HepG2 (cell line): ENCODE measurements around the gene B3GALT6. TPM values are rescaled to one million over a fixed set of nuclear protein-coding genes. Genes with fewer than 3 reads are reported as not detected.
A peak's percentile ranks its signal among the peaks of the same experiment; 100 is the strongest.

Experiments used
- AGO2 ChIP-seq: fragments of 200-400 bp; formaldehyde crosslinking; optimal IDR thresholded peaks from 2 replicates; pipeline ENCODE3; 2017; ENCODE audit warnings: mild to moderate bottlenecking, low read depth, low read length, moderate library complexity
- ATF7 ChIP-seq, 2 experiments: fragments of 450-650 bp in 1 of 2; sonication (generic) in 1 of 2; formaldehyde crosslinking in 1 of 2; IDR thresholded peaks; 2 replicates each; pipeline versions ENCODE4 v1.4.0 to v1.6.1; 2016 to 2020; ENCODE audit warnings: antibody characterized with exemption in 1 of 2, mild to moderate bottlenecking in 1 of 2, missing genetic modification reagents in 1 of 2
- DPF2 ChIP-seq: sonication (generic); formaldehyde crosslinking; IDR thresholded peaks from 2 replicates; pipeline ENCODE4 v1.4.0; 2020; ENCODE audit warnings: mild to moderate bottlenecking, low read depth, missing genetic modification reagents, borderline replicate concordance
- HNF4G ChIP-seq, 2 experiments: sonication (generic) in 1 of 2; formaldehyde crosslinking in 1 of 2; IDR thresholded peaks; 2 replicates each; pipeline versions ENCODE4 v1.4.0 to v1.6.1; 2011 to 2020; ENCODE audit warnings: borderline replicate concordance in 2 of 2, low read depth in 2 of 2, mild to moderate bottlenecking in 2 of 2, low read length in 1 of 2, missing genetic modification reagents in 1 of 2, moderate library complexity in 1 of 2
- MTA3 ChIP-seq: sonication (generic); formaldehyde crosslinking; IDR thresholded peaks from 2 replicates; pipeline ENCODE4 v1.4.0; 2020; ENCODE audit warnings: missing genetic modification reagents
- RAD21 ChIP-seq: fragments of 450-650 bp; formaldehyde crosslinking; IDR thresholded peaks from 2 replicates; pipeline ENCODE4 v1.5.0; 2020; ENCODE audit warnings: mild to moderate bottlenecking
- RBAK ChIP-seq: sonication (generic); formaldehyde crosslinking; IDR thresholded peaks from 2 replicates; pipeline ENCODE4 v1.5.1; 2020; ENCODE audit warnings: mild to moderate bottlenecking, missing genetic modification reagents
- SRSF1 ChIP-seq: fragments of 200-400 bp; formaldehyde crosslinking; optimal IDR thresholded peaks from 2 replicates; pipeline ENCODE3; 2017; ENCODE audit warnings: mild to moderate bottlenecking, low read depth, low read length, moderate library complexity
- ZBTB38 ChIP-seq: sonication (generic); formaldehyde crosslinking; IDR thresholded peaks from 2 replicates; pipeline ENCODE4 v1.5.1; 2020; ENCODE audit warnings: mild to moderate bottlenecking, missing genetic modification reagents
- ZNF256 ChIP-seq: sonication (generic); formaldehyde crosslinking; conservative IDR thresholded peaks from 2 replicates; pipeline ENCODE4 v1.4.0; 2020; ENCODE audit warnings: missing genetic modification reagents
- ZNF331 ChIP-seq: sonication (generic); formaldehyde crosslinking; IDR thresholded peaks from 2 replicates; pipeline ENCODE4 v1.4.0; 2020; ENCODE audit warnings: missing genetic modification reagents
- ZNF761 ChIP-seq: sonication (generic); formaldehyde crosslinking; conservative IDR thresholded peaks from 2 replicates; pipeline ENCODE4 v1.4.0; 2020; ENCODE audit warnings: mild to moderate bottlenecking, missing genetic modification reagents
- polyA plus RNA-seq, 8 experiments: library from polyadenylated mRNA; depleted of rRNA in 3 of 8; stranded (reverse) in 7 of 8; unstranded in 1 of 8; fragments of >200 nt; fragmentation: Illumina TruSeq in 4 of 8; extraction: Trizol in 4 of 8; gene quantifications; 2 replicates each; pipeline versions ENCODE4 v1.2.1 to v1.2.3, GENCODE V29; 2011 to 2016; ENCODE audit warnings: low read depth in 4 of 8, missing spikeins in 1 of 8, mixed read lengths in 1 of 8; ENCODE audit not compliant: insufficient read depth in 1 of 8
- total RNA-seq, 5 experiments: library from RNA; depleted of rRNA; stranded (reverse); fragments of >200 nt; fragmentation: Illumina TruSeq; extraction: Trizol; gene quantifications; 2 replicates each; pipeline ENCODE4 v1.2.3, GENCODE V29; 2016; ENCODE audit warnings: low read depth in 1 of 5
- TF ChIP-seq, protein P1 (sequence below): IDR thresholded peaks from 2 replicates; pipeline ENCODE4 v1.4.0; 2020; ENCODE audit warnings: mild to moderate bottlenecking, missing genetic modification reagents
- TF ChIP-seq, protein P2 (sequence below): sonication (generic); formaldehyde crosslinking; conservative IDR thresholded peaks from 2 replicates; pipeline ENCODE4 v1.8.0; 2022; ENCODE audit warnings: missing genetic modification reagents
- TF ChIP-seq, protein P3 (sequence below): sonication (generic); formaldehyde crosslinking; IDR thresholded peaks from 2 replicates; pipeline ENCODE4 v1.5.1; 2020; ENCODE audit warnings: mild to moderate bottlenecking, missing genetic modification reagents, moderate library complexity
- TF ChIP-seq, protein P4 (sequence below): sonication (generic); formaldehyde crosslinking; IDR thresholded peaks from 2 replicates; pipeline ENCODE4 v1.4.0; 2020; ENCODE audit warnings: missing genetic modification reagents, mild to moderate bottlenecking, borderline replicate concordance

Gene B3GALT6
- total and polyA plus RNA-seq, 2 of the 13 experiments (the other 11 are each of a cell fraction or from before 2014, with no cell fraction given) = 3.9 to 14.2 TPM

DNA sequence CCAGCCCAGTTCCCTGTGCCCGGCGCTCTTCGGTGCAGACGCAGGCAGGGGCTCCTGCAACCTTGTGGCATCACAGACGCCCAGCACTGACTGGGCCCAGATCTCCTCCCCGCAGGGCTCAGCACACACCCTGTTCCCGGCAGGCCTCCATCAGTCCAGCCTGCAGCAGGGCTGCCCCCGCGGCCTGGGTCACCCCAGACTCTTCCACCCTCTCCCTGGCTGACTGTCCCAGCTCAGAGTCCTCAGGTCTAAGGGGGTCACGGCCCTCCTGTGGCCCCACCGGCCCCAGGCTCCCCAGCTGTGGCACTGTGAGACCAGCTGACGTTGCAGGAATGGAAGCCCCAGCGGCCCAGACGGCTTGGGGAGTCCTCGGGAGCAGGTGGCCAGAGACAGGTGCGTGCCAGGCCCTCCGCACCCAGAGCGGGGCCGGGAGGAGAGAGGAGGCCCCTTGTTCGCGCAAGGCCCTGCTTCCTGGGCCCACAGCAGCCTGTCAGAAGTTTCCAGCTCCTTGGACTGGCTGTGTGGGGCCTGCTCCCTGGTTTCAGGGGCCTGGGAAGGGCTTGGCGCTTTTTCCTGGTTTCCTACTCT lies 4.2 kb downstream of the B3GALT6 start (continued):
- TF ChIP-seq, protein P1, sequence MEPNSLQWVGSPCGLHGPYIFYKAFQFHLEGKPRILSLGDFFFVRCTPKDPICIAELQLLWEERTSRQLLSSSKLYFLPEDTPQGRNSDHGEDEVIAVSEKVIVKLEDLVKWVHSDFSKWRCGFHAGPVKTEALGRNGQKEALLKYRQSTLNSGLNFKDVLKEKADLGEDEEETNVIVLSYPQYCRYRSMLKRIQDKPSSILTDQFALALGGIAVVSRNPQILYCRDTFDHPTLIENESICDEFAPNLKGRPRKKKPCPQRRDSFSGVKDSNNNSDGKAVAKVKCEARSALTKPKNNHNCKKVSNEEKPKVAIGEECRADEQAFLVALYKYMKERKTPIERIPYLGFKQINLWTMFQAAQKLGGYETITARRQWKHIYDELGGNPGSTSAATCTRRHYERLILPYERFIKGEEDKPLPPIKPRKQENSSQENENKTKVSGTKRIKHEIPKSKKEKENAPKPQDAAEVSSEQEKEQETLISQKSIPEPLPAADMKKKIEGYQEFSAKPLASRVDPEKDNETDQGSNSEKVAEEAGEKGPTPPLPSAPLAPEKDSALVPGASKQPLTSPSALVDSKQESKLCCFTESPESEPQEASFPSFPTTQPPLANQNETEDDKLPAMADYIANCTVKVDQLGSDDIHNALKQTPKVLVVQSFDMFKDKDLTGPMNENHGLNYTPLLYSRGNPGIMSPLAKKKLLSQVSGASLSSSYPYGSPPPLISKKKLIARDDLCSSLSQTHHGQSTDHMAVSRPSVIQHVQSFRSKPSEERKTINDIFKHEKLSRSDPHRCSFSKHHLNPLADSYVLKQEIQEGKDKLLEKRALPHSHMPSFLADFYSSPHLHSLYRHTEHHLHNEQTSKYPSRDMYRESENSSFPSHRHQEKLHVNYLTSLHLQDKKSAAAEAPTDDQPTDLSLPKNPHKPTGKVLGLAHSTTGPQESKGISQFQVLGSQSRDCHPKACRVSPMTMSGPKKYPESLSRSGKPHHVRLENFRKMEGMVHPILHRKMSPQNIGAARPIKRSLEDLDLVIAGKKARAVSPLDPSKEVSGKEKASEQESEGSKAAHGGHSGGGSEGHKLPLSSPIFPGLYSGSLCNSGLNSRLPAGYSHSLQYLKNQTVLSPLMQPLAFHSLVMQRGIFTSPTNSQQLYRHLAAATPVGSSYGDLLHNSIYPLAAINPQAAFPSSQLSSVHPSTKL (CRISPR knock-in tag) = no peak
- TF ChIP-seq DPF2 (CRISPR knock-in tag) (no peak), RBAK (CRISPR knock-in tag) (no peak), AGO2 (peak; percentile 88), HNF4G (IDR thresholded peaks at IDR 0.05; ENCODE audit: borderline replicate concordance, low read depth, low read length) (no peak), HNF4G (CRISPR knock-in tag; IDR thresholded peaks at IDR 0.05; ENCODE audit: borderline replicate concordance, low read depth) (no peak), MTA3 (CRISPR knock-in tag) (no peak), ZNF331 (CRISPR knock-in tag) (no peak), ZNF256 (CRISPR knock-in tag) (no peak), ZBTB38 (CRISPR knock-in tag) (no peak), RAD21 (CRISPR knock-in tag) (no peak), ZNF761 (CRISPR knock-in tag) (0 out of 2 replicates have a peak, but pooled peaks have one; percentile 65), SRSF1 (no peak), ATF7 (IDR thresholded peaks at IDR 0.05) (no peak), ATF7 (CRISPR knock-in tag; IDR thresholded peaks at IDR 0.05) (0 out of 2 replicates have a peak, but pooled peaks have one; percentile 41)
- TF ChIP-seq, protein P2, sequence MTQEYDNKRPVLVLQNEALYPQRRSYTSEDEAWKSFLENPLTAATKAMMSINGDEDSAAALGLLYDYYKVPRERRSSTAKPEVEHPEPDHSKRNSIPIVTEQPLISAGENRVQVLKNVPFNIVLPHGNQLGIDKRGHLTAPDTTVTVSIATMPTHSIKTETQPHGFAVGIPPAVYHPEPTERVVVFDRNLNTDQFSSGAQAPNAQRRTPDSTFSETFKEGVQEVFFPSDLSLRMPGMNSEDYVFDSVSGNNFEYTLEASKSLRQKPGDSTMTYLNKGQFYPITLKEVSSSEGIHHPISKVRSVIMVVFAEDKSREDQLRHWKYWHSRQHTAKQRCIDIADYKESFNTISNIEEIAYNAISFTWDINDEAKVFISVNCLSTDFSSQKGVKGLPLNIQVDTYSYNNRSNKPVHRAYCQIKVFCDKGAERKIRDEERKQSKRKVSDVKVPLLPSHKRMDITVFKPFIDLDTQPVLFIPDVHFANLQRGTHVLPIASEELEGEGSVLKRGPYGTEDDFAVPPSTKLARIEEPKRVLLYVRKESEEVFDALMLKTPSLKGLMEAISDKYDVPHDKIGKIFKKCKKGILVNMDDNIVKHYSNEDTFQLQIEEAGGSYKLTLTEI (CRISPR knock-in tag) = no peak
- TF ChIP-seq, protein P3, sequence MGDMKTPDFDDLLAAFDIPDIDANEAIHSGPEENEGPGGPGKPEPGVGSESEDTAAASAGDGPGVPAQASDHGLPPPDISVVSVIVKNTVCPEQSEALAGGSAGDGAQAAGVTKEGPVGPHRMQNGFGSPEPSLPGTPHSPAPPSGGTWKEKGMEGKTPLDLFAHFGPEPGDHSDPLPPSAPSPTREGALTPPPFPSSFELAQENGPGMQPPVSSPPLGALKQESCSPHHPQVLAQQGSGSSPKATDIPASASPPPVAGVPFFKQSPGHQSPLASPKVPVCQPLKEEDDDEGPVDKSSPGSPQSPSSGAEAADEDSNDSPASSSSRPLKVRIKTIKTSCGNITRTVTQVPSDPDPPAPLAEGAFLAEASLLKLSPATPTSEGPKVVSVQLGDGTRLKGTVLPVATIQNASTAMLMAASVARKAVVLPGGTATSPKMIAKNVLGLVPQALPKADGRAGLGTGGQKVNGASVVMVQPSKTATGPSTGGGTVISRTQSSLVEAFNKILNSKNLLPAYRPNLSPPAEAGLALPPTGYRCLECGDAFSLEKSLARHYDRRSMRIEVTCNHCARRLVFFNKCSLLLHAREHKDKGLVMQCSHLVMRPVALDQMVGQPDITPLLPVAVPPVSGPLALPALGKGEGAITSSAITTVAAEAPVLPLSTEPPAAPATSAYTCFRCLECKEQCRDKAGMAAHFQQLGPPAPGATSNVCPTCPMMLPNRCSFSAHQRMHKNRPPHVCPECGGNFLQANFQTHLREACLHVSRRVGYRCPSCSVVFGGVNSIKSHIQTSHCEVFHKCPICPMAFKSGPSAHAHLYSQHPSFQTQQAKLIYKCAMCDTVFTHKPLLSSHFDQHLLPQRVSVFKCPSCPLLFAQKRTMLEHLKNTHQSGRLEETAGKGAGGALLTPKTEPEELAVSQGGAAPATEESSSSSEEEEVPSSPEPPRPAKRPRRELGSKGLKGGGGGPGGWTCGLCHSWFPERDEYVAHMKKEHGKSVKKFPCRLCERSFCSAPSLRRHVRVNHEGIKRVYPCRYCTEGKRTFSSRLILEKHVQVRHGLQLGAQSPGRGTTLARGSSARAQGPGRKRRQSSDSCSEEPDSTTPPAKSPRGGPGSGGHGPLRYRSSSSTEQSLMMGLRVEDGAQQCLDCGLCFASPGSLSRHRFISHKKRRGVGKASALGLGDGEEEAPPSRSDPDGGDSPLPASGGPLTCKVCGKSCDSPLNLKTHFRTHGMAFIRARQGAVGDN (CRISPR knock-in tag) = peak; percentile 64
- TF ChIP-seq, protein P4, sequence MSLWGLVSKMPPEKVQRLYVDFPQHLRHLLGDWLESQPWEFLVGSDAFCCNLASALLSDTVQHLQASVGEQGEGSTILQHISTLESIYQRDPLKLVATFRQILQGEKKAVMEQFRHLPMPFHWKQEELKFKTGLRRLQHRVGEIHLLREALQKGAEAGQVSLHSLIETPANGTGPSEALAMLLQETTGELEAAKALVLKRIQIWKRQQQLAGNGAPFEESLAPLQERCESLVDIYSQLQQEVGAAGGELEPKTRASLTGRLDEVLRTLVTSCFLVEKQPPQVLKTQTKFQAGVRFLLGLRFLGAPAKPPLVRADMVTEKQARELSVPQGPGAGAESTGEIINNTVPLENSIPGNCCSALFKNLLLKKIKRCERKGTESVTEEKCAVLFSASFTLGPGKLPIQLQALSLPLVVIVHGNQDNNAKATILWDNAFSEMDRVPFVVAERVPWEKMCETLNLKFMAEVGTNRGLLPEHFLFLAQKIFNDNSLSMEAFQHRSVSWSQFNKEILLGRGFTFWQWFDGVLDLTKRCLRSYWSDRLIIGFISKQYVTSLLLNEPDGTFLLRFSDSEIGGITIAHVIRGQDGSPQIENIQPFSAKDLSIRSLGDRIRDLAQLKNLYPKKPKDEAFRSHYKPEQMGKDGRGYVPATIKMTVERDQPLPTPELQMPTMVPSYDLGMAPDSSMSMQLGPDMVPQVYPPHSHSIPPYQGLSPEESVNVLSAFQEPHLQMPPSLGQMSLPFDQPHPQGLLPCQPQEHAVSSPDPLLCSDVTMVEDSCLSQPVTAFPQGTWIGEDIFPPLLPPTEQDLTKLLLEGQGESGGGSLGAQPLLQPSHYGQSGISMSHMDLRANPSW (CRISPR knock-in tag) = no peak
